ENCODE measurements around the gene DGUOK.

Gene DGUOK

GRCh38 chr2:74001781-74002504, 75.3 kb downstream of the DGUOK start:
- DNase-seq = no peak

GRCh38 chr2:74002505-74003421, 76.1 kb downstream of the DGUOK start:
- peak; percentile 80 for DNase-seq

GRCh38 chr2:74003494-74004211, 77.0 kb downstream of the DGUOK start:
- no peak for DNase-seq

GRCh38 chr2:74004212-74005182, 77.8 kb downstream of the DGUOK start:
- no peak for DNase-seq

- DNase-seq = no peak
Observed at GRCh38 chr2:74005786-74006185, 79.1 kb downstream of the DGUOK start.

- DNase-seq = no peak
Observed at GRCh38 chr2:74006459-74006858, 79.8 kb downstream of the DGUOK start.

- DNase-seq = no peak
Observed at GRCh38 chr2:74007121-74007520, 80.4 kb downstream of the DGUOK start.

GRCh38 chr2:74007711-74008110, 81.0 kb downstream of the DGUOK start:
- DNase-seq = no peak

Data from activated CD4-positive, alpha-beta T cell treated with anti-CD3 and anti-CD28 coated beads for 48 hours (primary cell).